ENCODE measurements around the gene PDGFRB. TPM values are rescaled to one million over a fixed set of nuclear protein-coding genes. Genes with fewer than 3 reads are reported as not detected.

Gene PDGFRB
- total and polyA plus RNA-seq, 7 donors: 14.6 to 56.0 (median 34.0) TPM

GRCh38 chr5:150197476-150197875, 41.8 kb upstream of the PDGFRB start:
- Histone ChIP-seq H3K36me3 (ENCODE audit: insufficient read depth in 1 of 2, low read depth in 1 of 2) (no peaks in the 10 kb centered on the region), H3K9me3 (no peaks in the 10 kb centered on the region), H3K4me1 (no peaks in the 10 kb centered on the region), H3K27ac (no peak overlapping the region), H3K27me3 (ENCODE audit: insufficient read depth in 3 of 3, low read length in 2 of 3) (no peaks in the 10 kb centered on the region), H3K4me3 (no peak overlapping the region)
- intact Hi-C loops (cut with DNase I): no loop called here
- WGBS, 3 donors: 94 to 98% (median 97%) methylated on average over 1 of the region's 1 CpG
- DNase-seq: no peak
- no peak for ATAC-seq
- no peak for TF ChIP-seq CTCF (IDR thresholded peaks at IDR 0.05)

- Histone ChIP-seq H3K4me3 (no peak overlapping the region), H3K36me3 (ENCODE audit: insufficient read depth in 1 of 2, low read depth in 1 of 2) (no peaks in the 10 kb centered on the region), H3K4me1 (no peaks in the 10 kb centered on the region), H3K9me3 (no peaks in the 10 kb centered on the region), H3K27me3 (ENCODE audit: insufficient read depth in 3 of 3, low read length in 2 of 3) (no peaks in the 10 kb centered on the region), H3K27ac (no peak overlapping the region)
- no peak for DNase-seq
- no peak for TF ChIP-seq CTCF (IDR thresholded peaks at IDR 0.05)
- ATAC-seq: no peak
- intact Hi-C loops (cut with DNase I): no loop called here
- whole genome bisulfite sequencing, 3 donors: 92 to 94% (median 93%) methylated on average over 16 of the region's 16 CpGs
These were observed 41.3 kb upstream of the PDGFRB start for GRCh38 chr5:150196986-150197385.

GRCh38 chr5:150196514-150196913, 40.9 kb upstream of the PDGFRB start:
- Histone ChIP-seq H3K27ac (no peak overlapping the region), H3K9me3 (no peaks in the 10 kb centered on the region), H3K27me3 (ENCODE audit: insufficient read depth in 3 of 3, low read length in 2 of 3) (no peaks in the 10 kb centered on the region), H3K4me3 (no peak overlapping the region), H3K4me1 (no peaks in the 10 kb centered on the region), H3K36me3 (ENCODE audit: insufficient read depth in 1 of 2, low read depth in 1 of 2) (no peaks in the 10 kb centered on the region)
- TF ChIP-seq CTCF (IDR thresholded peaks at IDR 0.05): no peak
- intact Hi-C loops (cut with DNase I): no loop called here
- ATAC-seq (no peak), DNase-seq (no peak)
- WGBS, 3 donors: 67 to 79% (median 79%) methylated on average over 5 of the region's 5 CpGs

GRCh38 chr5:150195736-150196485, 40.3 kb upstream of the PDGFRB start:
- Histone ChIP-seq H3K4me3 (no peak overlapping the region), H3K36me3 (ENCODE audit: insufficient read depth in 1 of 2, low read depth in 1 of 2) (no peaks in the 10 kb centered on the region), H3K9me3 (no peaks in the 10 kb centered on the region), H3K27ac (no peak overlapping the region), H3K27me3 (ENCODE audit: insufficient read depth in 3 of 3, low read length in 2 of 3) (no peaks in the 10 kb centered on the region), H3K4me1 (no peaks in the 10 kb centered on the region)
- no peak for DNase-seq
- intact Hi-C loops (cut with DNase I): no loop called here
- no peak for ATAC-seq
- 88 to 90% (median 89%) methylated on average over 9 of the region's 9 CpGs for WGBS, 3 donors
- TF ChIP-seq CTCF (IDR thresholded peaks at IDR 0.05): no peak

- 76 to 79% (median 77%) methylated on average over 4 of the region's 4 CpGs for WGBS, 3 donors
- DNase-seq (no peak), ATAC-seq (no peak)
- H3K27ac ChIP-seq: no peak overlapping the region
- intact Hi-C loops (cut with DNase I): no loop called here
- peaks cover 0 to 7% (median 0%) of the 10 kb centered on the region in 3 donors for H3K27me3 ChIP-seq (ENCODE audit: insufficient read depth in 3 of 3, low read length in 2 of 3)
- no peak for TF ChIP-seq CTCF (IDR thresholded peaks at IDR 0.05)
- peaks cover 14% of the 10 kb centered on the region for H3K4me1 ChIP-seq
- no peaks in the 10 kb centered on the region for H3K36me3 ChIP-seq (ENCODE audit: insufficient read depth in 1 of 2, low read depth in 1 of 2)
- H3K4me3 ChIP-seq: no peak overlapping the region
- H3K9me3 ChIP-seq: no peaks in the 10 kb centered on the region
These were observed 36.8 kb upstream of the PDGFRB start for GRCh38 chr5:150192462-150192861.
